ENCODE data around the gene SESN1. TPM values are rescaled to one million over a fixed set of nuclear protein-coding genes. Genes with fewer than 3 reads are reported as not detected.
"Not testable (repeated sequence)": the region's sequence is repeated elsewhere in the genome, so short reads cannot be mapped to it uniquely, and the experiment has no call there.

The SESN1 gene
- total RNA-seq, 1 donor from 2014 or later = 13.6 TPM

DNA sequence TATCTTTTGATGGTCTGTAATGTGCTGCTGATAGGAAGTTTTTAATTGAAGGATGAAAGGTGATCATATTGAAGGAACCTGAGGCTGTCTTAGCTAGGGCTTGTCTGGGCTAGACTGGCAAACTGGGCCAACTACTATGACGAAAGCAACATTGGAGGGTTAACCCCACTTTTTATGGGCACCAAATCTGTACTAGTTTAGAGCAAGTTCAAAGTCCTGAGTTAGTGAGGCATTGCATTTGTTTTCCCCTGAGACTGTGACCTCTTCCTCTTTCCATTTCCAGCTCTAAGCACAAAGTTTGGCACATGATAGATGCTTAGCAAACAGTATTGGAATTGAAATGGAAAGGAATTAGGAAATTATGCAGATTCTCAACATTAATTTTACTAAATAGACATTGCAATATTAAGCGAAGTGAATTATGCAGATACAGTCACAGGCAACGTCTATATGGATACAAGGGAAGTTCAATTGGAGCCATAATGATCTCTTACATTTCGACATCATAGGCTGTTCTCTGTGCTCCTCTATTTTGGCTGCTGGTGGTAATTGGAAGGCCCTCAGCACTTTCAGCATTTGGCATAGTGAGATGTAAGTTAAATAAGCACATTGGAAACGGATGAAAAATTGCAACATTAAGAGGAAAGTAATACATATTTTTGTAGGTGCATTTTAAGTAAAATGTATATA lies 22.8 kb upstream of the SESN1 start:
- Mint-ChIP-seq H3K36me3 (ENCODE audit: low read depth) (no peaks in the 10 kb centered on the region), H3K27ac (no peak overlapping the region), H3K9me3 (no peaks in the 10 kb centered on the region), H3K4me3 (no peak overlapping the region), H3K4me1 (ENCODE audit: low read depth) (peaks cover 16% of the 10 kb centered on the region), H3K27me3 (ENCODE audit: insufficient read depth) (no peaks in the 10 kb centered on the region)
- intact Hi-C loops (cut with micrococcal nuclease) = no loop called here
- no peak for DNase-seq (ENCODE audit: low spot score)

DNA sequence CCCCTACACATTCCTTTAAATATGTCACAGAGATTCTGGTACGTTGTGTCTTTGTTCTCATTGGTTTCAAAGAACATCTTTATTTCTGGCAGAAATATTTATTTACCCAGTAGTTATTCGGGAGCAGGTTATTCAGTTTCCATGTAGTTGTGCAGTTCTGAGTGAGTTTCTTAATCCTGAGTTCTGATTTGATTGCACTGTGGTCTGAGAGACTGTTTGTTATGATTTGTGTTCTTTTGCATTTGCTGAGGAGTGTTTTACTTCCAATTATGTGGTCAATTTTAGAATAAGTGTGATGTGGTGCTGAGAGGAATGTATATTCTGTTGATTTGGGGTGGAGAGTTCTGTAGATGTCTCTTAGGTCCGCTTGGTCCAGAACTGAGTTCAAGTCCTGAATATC lies 18.0 kb upstream of the SESN1 start:
- H3K9me3 Mint-ChIP-seq; H3K4me1 Mint-ChIP-seq (ENCODE audit: low read depth); H3K4me3 Mint-ChIP-seq; H3K36me3 Mint-ChIP-seq (ENCODE audit: low read depth); H3K27ac Mint-ChIP-seq; intact Hi-C loops (cut with micrococcal nuclease); DNase-seq (ENCODE audit: low spot score); H3K27me3 Mint-ChIP-seq (ENCODE audit: insufficient read depth): not testable (repeated sequence)

DNA sequence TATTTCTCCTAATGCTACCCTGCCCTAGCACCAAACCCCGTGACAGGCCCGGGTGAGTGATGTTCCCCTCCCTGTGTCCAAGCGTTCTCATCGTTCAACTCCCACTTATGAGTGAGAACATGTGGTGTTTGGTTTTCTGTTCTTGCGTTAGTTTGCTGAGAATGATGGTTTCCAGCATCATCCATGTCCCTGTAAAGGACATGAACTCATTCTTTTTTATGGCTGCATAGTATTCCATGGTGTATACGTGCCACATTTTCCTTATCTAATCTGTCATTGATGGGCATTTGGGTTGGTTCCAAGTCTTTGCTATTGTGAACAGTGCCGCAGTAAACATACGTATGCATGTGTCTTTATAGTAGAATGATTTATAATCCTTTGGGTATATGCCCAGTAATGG lies 15.0 kb upstream of the SESN1 start:
- H3K36me3 Mint-ChIP-seq (ENCODE audit: low read depth); H3K27me3 Mint-ChIP-seq (ENCODE audit: insufficient read depth); H3K27ac Mint-ChIP-seq; intact Hi-C loops (cut with micrococcal nuclease); H3K4me3 Mint-ChIP-seq; H3K9me3 Mint-ChIP-seq; DNase-seq (ENCODE audit: low spot score); H3K4me1 Mint-ChIP-seq (ENCODE audit: low read depth): not testable (repeated sequence)

DNA sequence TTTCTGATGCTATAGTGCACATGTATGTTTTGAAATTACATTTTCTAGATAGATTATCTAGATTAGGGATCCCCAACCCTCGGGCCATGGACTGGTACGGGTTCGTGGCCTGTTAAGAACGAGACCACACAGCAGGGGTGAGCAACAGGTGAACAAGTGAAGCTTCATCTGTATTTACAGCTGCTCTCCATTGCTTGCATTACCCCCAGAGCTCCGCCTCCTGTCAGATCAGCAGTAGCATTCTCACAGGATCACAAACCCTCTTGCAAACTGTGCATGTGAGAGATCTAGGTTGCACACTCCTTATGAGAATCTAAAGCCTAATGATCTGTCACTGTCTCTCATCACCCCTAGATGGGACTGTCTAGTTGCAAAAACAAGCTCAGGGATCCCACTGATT lies 11.0 kb upstream of the SESN1 start:
- Mint-ChIP-seq H3K4me3 (no peak overlapping the region), H3K27me3 (ENCODE audit: insufficient read depth) (no peaks in the 10 kb centered on the region), H3K27ac (no peak overlapping the region), H3K36me3 (ENCODE audit: low read depth) (peaks cover 13% of the 10 kb centered on the region), H3K9me3 (peaks cover 9% of the 10 kb centered on the region), H3K4me1 (ENCODE audit: low read depth) (peaks cover 8% of the 10 kb centered on the region)
- DNase-seq (ENCODE audit: low spot score) = no peak
- intact Hi-C loops (cut with micrococcal nuclease) = no loop called here

DNA sequence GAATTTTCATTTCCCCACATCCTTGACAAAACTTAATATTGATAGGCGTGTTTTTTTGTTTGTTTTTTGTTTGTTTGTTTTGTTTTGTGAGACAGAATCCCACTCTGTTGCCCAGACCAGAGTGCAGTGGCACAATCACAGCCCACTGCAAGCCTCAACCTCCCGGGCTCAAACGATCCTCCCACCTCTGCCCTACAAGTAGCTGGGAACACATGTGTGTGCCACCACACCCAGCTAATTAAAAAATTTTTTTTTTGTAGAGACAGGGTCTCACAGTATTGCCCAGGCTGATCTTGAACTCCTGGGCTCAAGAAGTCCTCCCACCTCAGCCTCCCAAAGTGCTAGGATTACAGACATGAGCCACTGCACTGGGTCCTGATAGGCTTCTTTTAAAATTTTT lies 9.9 kb upstream of the SESN1 start:
- peaks cover 7% of the 10 kb centered on the region for H3K36me3 Mint-ChIP-seq (ENCODE audit: low read depth)
- peaks cover 8% of the 10 kb centered on the region for H3K4me1 Mint-ChIP-seq (ENCODE audit: low read depth)
- no peak for DNase-seq (ENCODE audit: low spot score)
- H3K27ac Mint-ChIP-seq = no peak overlapping the region
- H3K9me3 Mint-ChIP-seq = no peaks in the 10 kb centered on the region
- no peaks in the 10 kb centered on the region for H3K27me3 Mint-ChIP-seq (ENCODE audit: insufficient read depth)
- H3K4me3 Mint-ChIP-seq = no peak overlapping the region
- intact Hi-C loops (cut with micrococcal nuclease) = loop anchor here (1.0 kb wide), 1 partner anchor 9 kb away; the partner anchor contains the start of gene CEP57L1

DNA sequence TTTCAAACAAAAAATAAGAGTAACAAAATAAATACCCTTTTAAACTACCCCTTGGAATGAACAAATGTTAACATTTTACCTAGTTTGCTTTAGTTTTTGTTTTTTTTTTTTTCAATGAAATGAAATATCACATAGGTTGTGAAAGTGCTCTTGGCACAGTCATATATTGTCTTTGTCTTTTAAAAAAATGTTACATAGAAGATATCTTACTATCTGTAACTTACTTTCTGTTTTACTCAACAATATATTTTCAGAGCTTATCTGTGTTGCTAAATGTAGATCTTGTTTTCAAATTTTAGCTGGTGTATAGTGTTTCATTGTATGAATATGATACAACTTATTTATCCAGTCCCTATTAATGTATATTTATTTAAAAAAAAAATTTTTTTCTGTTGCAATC lies 9.3 kb upstream of the SESN1 start:
- no peak for DNase-seq (ENCODE audit: low spot score)
- Mint-ChIP-seq H3K36me3 (ENCODE audit: low read depth) (peaks cover 8% of the 10 kb centered on the region), H3K9me3 (no peaks in the 10 kb centered on the region), H3K4me3 (no peak overlapping the region), H3K27me3 (ENCODE audit: insufficient read depth) (no peaks in the 10 kb centered on the region), H3K4me1 (ENCODE audit: low read depth) (peaks cover 8% of the 10 kb centered on the region), H3K27ac (no peak overlapping the region)
- intact Hi-C loops (cut with micrococcal nuclease) = loop anchor here (1.0 kb wide), 1 partner anchor 9 kb away; the partner anchor contains the start of gene CEP57L1

DNA sequence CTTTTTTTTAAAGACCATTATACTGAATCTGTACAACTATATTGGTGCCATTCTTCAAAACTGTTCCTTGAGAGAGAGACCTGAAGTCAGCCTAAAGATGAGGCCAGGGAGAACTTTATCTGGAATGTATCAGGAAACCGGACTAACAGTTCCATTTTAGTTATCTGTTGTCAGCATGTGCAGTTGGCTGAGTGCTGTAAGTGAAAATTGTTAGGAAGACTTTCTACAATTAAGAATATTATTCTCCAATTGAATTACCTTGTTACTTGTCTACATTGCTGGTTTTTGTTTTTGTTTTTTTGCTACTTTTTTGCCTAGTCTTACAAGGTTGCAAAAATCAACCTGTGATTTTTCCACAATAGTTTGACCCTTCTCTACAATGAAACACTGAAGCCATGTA lies 8.1 kb upstream of the SESN1 start:
- no peak for DNase-seq (ENCODE audit: low spot score)

DNA sequence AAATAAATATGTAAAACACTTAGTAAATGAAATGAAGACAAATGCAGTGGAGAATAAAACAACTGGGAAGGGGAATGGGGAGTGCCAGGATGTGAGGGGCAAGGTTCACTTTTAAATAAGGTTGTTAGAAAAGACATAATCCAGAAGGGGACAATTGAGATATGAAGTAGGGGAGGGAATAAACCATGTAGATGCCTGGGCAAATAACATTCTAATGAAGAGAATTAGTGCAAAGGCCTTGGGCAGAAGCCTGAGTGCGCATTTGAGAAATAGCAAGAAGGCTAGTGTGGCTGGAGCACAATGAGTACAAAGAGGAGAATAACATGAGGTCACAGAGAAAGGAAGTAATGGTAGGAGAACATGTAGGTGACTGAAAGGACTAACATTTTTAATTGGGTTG lies 3.0 kb upstream of the SESN1 start:
- peaks cover 11% of the 10 kb centered on the region for H3K36me3 Mint-ChIP-seq (ENCODE audit: low read depth)
- H3K4me1 Mint-ChIP-seq (ENCODE audit: low read depth) = peaks cover 37% of the 10 kb centered on the region
- no peak overlapping the region for H3K27ac Mint-ChIP-seq
- DNase-seq (ENCODE audit: low spot score) = no peak
- no peaks in the 10 kb centered on the region for H3K9me3 Mint-ChIP-seq
- H3K27me3 Mint-ChIP-seq (ENCODE audit: insufficient read depth) = no peaks in the 10 kb centered on the region
- intact Hi-C loops (cut with micrococcal nuclease) = loop anchor here (5.0 kb wide), 2 partner anchors 345 to 1640 kb away; partner anchors contain the start of genes PDSS2, PPIL6 and SMPD2
- no peak overlapping the region for H3K4me3 Mint-ChIP-seq

More for the DNA sequence above, 8.1 kb upstream of the SESN1 start:
- Mint-ChIP-seq H3K4me1 (ENCODE audit: low read depth) (peaks cover 11% of the 10 kb centered on the region), H3K27ac (no peak overlapping the region), H3K4me3 (no peak overlapping the region), H3K36me3 (ENCODE audit: low read depth) (peaks cover 9% of the 10 kb centered on the region), H3K27me3 (ENCODE audit: insufficient read depth) (no peaks in the 10 kb centered on the region), H3K9me3 (no peaks in the 10 kb centered on the region)
- intact Hi-C loops (cut with micrococcal nuclease) = no loop called here

DNA sequence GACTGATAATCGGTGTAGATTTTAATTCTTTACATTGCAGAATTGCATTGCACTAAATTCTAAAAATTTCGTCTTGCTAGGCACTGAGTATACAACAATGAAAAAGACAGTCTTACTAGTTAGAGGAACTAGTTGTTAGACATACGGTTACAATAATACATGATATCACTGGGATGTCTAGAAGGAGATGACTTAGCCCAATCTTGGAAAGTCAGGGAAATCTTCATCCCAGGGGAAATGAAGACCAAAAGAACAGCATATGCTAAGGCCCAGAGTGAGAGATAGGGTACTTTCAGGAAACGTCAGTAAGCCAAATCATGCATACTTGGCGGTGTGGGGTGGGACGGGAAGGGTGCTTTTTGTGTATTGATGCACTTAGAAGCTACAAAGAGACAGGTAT lies 1.6 kb upstream of the SESN1 start:
- Mint-ChIP-seq H3K27me3 (ENCODE audit: insufficient read depth) (no peaks in the 10 kb centered on the region), H3K4me1 (ENCODE audit: low read depth) (peaks cover 52% of the 10 kb centered on the region), H3K9me3 (no peaks in the 10 kb centered on the region), H3K36me3 (ENCODE audit: low read depth) (peaks cover 8% of the 10 kb centered on the region), H3K27ac (peak overlapping the region; percentile 45), H3K4me3 (peak overlapping the region; percentile 95)
- no peak for DNase-seq (ENCODE audit: low spot score)
- intact Hi-C loops (cut with micrococcal nuclease) = loop anchor here (5.0 kb wide), 2 partner anchors 346 to 1639 kb away; partner anchors contain the start of genes PDSS2, PPIL6 and SMPD2

DNA sequence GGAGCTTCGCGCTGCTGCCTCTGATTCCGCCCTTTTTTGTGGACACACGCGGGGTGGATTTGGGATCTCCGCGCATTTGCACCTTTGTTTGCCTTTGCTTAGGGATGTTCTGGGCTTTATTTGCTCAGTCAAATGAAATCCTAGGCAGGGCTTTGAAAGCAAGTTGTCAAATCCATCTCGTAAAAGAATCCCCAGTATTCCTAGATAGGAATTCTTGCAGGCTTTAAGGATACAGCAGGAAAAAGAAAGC lies 1.1 kb upstream of the SESN1 start:
- H3K9me3 Mint-ChIP-seq = no peaks in the 10 kb centered on the region
- H3K4me3 Mint-ChIP-seq = peak overlapping the region; percentile 95
- no peaks in the 10 kb centered on the region for H3K27me3 Mint-ChIP-seq (ENCODE audit: insufficient read depth)
- no peak for DNase-seq (ENCODE audit: low spot score)
- peak overlapping the region; percentile 97 for H3K27ac Mint-ChIP-seq
- peaks cover 54% of the 10 kb centered on the region for H3K4me1 Mint-ChIP-seq (ENCODE audit: low read depth)
- peaks cover 7% of the 10 kb centered on the region for H3K36me3 Mint-ChIP-seq (ENCODE audit: low read depth)
- intact Hi-C loops (cut with micrococcal nuclease) = loop anchor here (1.0 to 5.0 kb wide), 16 partner anchors 9 to 1638 kb away; partner anchors contain the start of genes AFG1L, AK9, ARMC2 and CDC40

DNA sequence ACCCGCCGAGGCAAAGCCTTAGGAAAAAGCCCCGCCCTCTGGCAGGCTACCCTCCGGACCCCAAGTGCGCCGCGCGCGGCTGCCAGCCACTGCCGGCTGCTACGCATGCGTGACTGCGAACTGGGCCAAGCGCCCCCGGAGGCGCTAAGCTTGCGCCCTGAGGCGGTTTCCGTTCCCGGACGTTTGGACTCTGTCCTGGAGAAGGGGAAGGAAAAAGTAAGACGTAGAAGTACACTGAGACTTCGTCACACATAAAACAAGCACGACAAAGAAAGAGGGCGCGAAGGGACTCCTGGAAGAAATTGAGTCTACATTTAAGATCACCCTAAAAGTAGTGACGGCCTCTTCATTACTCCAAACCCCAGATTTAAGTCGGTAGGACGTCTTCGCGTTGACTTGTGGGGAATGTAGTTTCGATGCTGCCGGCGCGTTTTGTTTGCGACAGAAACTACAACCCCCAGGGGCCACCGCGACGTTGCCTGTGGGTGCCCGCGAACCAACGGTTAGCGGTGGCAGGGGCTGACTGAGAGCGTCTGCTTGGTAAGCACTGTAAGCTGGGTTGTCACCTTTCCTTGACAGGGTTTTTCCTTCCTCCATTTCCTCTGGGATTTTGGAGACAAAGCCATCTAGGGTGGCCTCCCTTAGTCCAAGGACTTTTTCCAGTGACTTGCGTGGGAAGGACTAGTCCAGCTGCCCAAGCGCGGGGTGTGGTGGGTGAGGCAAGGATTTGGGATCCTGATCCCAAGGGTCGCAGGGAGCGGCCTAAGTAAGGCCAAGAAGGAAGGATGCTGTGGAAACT lies 589 bp upstream of the SESN1 start, which contains the start of gene CEP57L1:
Gene CEP57L1 (plus strand): TSS at position 472 of the 799 bp plus-strand sequence. CDS start 49,715 bp downstream, outside the sequence.
- H3K9me3 Mint-ChIP-seq = no peaks in the 10 kb centered on the region
- H3K4me3 Mint-ChIP-seq = peak within 1 kb of the TSS; percentile 95
- peak within 1 kb of the TSS; percentile 97 for H3K27ac Mint-ChIP-seq
- intact Hi-C loops (cut with micrococcal nuclease) = loop anchor here (1.0 to 5.0 kb wide), 16 partner anchors 9 to 1638 kb away; partner anchors contain the start of genes AFG1L, AK9, ARMC2 and CDC40
- peaks cover 54% of the 10 kb centered on the region for H3K4me1 Mint-ChIP-seq (ENCODE audit: low read depth)
- DNase-seq (ENCODE audit: low spot score) = peak; percentile 91
- peaks cover 7% of the 10 kb centered on the region for H3K36me3 Mint-ChIP-seq (ENCODE audit: low read depth)
- no peaks in the 10 kb centered on the region for H3K27me3 Mint-ChIP-seq (ENCODE audit: insufficient read depth)

DNA sequence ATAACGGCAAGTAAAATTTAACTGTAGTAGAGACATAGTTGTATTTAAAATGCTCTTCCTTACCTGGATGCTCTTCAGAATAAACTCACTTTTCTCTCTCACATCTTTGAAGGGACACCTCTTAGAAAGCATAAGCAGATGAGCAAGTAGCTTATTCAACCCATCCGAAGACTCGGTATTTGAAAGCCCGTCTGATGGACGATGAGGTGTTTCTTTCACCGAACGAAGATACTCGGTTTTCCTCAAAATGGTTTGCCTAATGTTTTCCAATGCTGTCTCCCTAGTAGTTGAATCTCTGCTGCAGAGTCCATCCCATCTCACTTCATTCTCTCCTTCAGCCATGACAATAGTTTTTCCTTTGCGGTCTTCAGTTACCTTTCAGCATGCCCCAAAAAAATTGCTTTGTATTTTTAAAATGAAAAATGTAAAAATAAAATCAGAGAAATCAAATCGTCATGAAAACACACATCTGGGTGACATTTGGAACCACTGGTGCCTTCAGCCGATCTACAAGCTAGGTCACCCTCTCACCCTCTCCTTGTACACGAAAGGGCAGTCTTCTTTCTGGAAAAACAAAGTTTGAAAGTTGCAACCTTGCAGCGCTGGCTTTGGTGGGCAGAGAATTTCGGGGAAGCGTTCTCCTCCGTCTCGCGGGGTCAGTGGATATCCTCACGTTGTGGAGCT lies 772 bp downstream of the SESN1 start:
- H3K27me3 Mint-ChIP-seq (ENCODE audit: insufficient read depth) = no peaks in the 10 kb centered on the region
- H3K27ac Mint-ChIP-seq = peak overlapping the region; percentile 86
- intact Hi-C loops (cut with micrococcal nuclease) = loop anchor here (1.0 to 2.0 kb wide), 6 partner anchors 21 to 1019 kb away; partner anchors contain the start of genes AK9, FIG4, OSTM1 and SNX3
- peaks cover 3% of the 10 kb centered on the region for H3K36me3 Mint-ChIP-seq (ENCODE audit: low read depth)
- H3K4me1 Mint-ChIP-seq (ENCODE audit: low read depth) = peaks cover 54% of the 10 kb centered on the region
- H3K4me3 Mint-ChIP-seq = peak overlapping the region; percentile 95
- H3K9me3 Mint-ChIP-seq = no peaks in the 10 kb centered on the region
- DNase-seq (ENCODE audit: low spot score) = no peak

Measured in activated T-helper 1 cell treated with anti-CD3 and anti-CD28 coated beads, Interleukin-12 subunit alpha, Interleukin-12 subunit beta, Interleukin-2, Interleukin-4 antibody, amounts not matched to agents 30 ng/mL and 10 ng/mL and 1 ng/mL, durations not matched to agents 14 hours and 24 hours and 36 hours (primary cell).